NB4 (cell line): ENCODE measurements around the gene WWP2.

Experiments used
- DNase-seq: peaks from one replicate; pipeline ENCODE4 v3.0.0; 2010; ENCODE audit warnings: low read depth
- H3K4me3 ChIP-seq: one replicate; pipeline ENCODE4 v1.5.1; 2011; ENCODE audit warnings: mild to moderate bottlenecking, low read depth, low read length, moderate library complexity
- MYC ChIP-seq: IDR thresholded peaks from 2 replicates; pipeline ENCODE4 v1.6.1; 2011; ENCODE audit warnings: low read depth, low read length
- POLR2A ChIP-seq: IDR thresholded peaks from 2 replicates; pipeline ENCODE4 v1.6.1; 2011; ENCODE audit warnings: mild to moderate bottlenecking; ENCODE audit not compliant: insufficient read length; ENCODE audit errors: extremely low read depth
- TF ChIP-seq, protein P1 (sequence below): IDR thresholded peaks from 2 replicates; pipeline ENCODE4 v1.6.1; 2011; ENCODE audit warnings: low read depth, low read length
- TF ChIP-seq, protein P2 (sequence below): IDR thresholded peaks from one replicate; pipeline ENCODE4 v1.5.1; 2012; ENCODE audit warnings: low read depth, low read length

WWP2 gene

DNA sequence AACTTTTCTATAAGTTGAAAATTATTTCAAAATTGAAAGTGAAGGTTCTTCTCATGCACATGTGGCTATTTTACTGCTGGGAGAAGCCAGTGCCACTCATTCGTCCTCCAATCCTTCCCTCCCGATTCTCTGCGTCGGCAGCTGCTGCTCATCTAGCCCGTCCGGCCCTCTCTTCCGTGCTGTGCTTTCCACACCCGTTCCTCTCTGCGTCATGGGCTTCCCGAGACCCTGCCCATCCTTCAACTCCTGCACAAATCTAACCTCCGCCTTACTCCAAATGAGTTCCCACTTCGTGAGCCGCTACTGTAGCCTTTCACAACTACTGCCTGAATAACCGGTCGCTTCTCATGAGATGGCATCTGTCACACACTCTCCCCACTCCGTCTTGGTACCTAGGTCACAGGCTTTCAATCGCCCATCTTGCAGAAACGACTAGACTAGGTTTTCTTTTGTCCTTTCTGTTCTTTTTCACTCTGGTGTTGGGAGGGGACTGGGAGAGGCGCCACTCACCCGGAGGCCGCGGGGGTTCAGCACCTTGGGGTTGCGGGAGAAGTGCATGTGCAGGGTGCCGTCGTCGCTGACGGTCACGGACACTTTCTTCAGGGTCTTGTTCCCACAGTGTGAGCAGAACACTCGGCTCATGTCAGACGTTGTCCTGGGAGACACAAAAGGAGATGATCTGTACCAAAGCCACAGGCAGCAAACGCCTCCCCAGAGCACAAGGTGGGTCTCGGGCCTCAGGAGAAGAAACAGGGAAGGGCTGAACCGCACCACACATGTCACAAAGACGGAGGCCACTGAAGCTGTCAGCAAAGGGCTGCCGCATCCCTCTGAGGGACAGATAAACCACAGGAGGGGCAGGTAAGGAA lies 17.5 kb upstream of the WWP2 start:
- DNase-seq = no peak
- H3K4me3 ChIP-seq = no peak overlapping the region
- TF ChIP-seq MYC = no peak
- TF ChIP-seq, protein P1, sequence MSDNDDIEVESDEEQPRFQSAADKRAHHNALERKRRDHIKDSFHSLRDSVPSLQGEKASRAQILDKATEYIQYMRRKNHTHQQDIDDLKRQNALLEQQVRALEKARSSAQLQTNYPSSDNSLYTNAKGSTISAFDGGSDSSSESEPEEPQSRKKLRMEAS = no peak
- TF ChIP-seq, protein P2, sequence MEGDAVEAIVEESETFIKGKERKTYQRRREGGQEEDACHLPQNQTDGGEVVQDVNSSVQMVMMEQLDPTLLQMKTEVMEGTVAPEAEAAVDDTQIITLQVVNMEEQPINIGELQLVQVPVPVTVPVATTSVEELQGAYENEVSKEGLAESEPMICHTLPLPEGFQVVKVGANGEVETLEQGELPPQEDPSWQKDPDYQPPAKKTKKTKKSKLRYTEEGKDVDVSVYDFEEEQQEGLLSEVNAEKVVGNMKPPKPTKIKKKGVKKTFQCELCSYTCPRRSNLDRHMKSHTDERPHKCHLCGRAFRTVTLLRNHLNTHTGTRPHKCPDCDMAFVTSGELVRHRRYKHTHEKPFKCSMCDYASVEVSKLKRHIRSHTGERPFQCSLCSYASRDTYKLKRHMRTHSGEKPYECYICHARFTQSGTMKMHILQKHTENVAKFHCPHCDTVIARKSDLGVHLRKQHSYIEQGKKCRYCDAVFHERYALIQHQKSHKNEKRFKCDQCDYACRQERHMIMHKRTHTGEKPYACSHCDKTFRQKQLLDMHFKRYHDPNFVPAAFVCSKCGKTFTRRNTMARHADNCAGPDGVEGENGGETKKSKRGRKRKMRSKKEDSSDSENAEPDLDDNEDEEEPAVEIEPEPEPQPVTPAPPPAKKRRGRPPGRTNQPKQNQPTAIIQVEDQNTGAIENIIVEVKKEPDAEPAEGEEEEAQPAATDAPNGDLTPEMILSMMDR = no peak
- no peak for TF ChIP-seq POLR2A

DNA sequence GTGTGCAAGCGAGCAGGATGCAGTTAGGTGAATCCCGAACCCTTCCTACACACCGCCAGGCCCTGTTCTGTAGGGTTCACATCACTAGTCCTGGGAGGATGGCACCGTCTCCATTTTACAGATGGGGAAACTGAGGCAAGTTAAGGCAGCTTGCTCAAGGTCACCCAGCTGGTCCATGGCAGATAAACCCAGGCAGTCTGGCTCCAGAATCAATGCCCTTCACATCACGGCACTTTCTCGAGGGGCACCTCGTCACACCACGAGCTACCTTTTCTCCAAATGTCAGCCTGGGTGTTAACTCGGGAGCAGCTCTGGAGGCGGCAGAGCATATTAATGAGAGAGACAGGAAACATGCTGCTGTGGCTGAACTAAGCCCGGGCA lies 16.9 kb upstream of the WWP2 start:
- no peak for DNase-seq
- no peak overlapping the region for H3K4me3 ChIP-seq
- TF ChIP-seq, protein P1 = no peak
- TF ChIP-seq POLR2A = no peak
- no peak for TF ChIP-seq MYC

DNA sequence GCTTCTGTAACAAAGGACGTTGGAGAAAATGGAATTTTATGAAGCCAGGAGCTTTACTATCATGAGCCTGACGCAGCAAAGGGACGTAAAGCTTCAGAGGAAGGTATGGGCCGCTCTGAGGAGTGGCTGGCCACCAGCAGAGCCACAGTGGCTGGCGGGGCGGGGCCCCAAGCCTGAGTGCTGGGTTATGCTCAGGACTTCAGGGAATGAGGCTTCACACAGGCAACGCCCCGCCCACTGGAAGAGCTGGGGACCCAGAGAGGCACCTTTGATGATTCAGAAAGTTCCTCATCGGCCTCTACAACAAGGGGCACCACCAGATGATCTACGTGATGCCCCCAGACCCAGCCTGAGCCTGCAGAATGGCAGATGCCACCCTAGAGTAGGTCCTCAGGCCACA lies 16.2 kb upstream of the WWP2 start:
- no peak for DNase-seq
- no peak for TF ChIP-seq POLR2A
- TF ChIP-seq, protein P1 = no peak
- TF ChIP-seq, protein P2 = no peak
- TF ChIP-seq MYC = no peak
- H3K4me3 ChIP-seq = no peak overlapping the region

DNA sequence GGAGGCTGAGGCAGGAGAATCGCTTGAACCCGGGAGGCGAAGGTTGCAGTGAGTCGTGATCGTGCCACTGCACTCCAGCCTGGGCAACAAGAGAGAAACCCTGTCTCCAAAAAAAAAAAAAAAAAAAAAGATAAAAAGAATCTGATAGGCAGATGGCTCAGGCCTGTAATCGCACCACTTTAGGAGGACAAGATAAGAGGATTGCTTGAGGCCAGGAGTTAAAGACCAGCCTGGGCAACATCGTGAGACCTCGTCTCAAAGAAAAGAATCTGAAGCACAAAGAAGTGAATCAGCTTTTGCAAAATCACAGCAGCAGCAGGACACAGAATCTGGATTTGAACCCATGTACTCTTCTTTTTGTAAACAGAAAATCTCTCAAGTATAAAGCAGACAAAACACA lies 15.0 kb upstream of the WWP2 start:
- H3K4me3 ChIP-seq = no peak overlapping the region
- no peak for DNase-seq
- no peak for TF ChIP-seq POLR2A
- TF ChIP-seq, protein P2 = no peak
- no peak for TF ChIP-seq MYC

DNA sequence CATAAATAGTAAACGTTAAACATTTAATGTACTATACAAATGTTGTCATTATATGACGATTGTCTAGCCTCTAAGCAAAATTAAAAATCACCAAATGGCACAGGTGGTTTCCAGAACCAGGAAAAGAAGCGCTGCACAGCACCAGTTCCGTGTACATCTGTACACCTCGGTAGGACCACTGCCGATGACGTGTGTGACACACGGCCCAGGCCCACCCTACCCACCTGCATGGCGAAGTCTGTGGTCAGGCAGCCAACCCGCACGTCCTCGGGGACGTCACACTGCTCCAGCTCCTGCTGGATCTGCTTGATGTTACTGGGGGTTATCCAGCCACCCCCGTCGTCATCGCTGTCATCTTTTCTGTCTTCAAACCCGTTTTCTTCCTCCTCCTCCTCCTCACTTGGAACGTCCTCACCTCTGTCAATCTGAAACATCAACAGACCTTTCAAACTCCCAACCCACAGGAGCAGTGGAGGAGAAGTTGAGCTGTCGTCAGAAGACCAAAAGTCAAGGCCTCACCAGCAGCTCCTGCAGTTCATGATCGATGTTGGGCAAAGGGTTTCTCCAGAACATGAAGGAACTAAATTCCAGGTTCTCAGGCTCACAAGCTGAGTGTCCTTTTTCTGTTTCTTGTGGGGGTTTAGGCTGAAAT lies 13.3 kb upstream of the WWP2 start:
- no peak overlapping the region for H3K4me3 ChIP-seq
- no peak for DNase-seq
- no peak for TF ChIP-seq MYC
- TF ChIP-seq POLR2A = no peak
- TF ChIP-seq, protein P1 = no peak
- TF ChIP-seq, protein P2 = no peak

DNA sequence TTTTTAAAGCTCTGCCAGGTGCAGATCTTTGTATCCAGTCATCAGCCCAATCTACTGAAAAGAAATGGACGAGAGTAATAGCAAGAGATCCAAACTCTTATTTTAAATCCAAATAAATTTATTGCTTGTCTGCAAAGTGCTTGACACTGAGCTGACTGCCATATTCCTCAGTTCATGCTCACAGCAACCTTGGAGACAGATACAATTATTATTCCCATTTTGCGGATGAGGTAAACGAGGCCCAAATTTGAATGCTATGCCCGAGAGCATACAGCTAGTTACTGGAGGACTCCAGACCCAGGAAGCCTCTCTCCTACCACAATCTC lies 8.0 kb upstream of the WWP2 start:
- peak; percentile 17 for DNase-seq
- TF ChIP-seq MYC (no peak), POLR2A (no peak)
- TF ChIP-seq, protein P1 = no peak
- TF ChIP-seq, protein P2 = no peak
- H3K4me3 ChIP-seq = peak overlapping the region; percentile 92
